ENCODE measurements around the gene EZR.

DNA sequence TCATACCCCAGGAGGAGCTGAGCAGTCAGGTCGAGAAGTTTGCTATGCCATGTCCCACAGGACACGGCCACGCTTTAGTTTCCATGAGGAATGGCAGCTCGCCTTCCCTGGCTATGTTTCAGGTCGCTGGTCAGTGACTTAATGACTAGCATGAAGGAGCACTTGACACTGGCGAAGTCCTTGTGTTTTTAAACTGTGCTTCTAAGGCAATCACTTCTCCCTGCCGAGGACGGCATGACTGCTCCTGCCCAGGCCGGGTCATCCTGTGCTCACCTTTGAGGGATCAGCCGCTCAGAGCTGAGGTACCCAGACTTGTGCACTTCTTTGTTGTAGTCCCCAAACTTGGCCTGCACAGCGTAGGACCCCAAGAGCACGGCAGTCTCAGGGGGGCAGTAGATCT is 34.1 kb downstream of the EZR start:
- TF ChIP-seq CTCF (IDR thresholded peaks at IDR 0.05) (no peak), POLR2AphosphoS5 (IDR thresholded peaks at IDR 0.05; ENCODE audit: low read depth, low read length) (no peak)
- TF ChIP-seq, protein P1, sequence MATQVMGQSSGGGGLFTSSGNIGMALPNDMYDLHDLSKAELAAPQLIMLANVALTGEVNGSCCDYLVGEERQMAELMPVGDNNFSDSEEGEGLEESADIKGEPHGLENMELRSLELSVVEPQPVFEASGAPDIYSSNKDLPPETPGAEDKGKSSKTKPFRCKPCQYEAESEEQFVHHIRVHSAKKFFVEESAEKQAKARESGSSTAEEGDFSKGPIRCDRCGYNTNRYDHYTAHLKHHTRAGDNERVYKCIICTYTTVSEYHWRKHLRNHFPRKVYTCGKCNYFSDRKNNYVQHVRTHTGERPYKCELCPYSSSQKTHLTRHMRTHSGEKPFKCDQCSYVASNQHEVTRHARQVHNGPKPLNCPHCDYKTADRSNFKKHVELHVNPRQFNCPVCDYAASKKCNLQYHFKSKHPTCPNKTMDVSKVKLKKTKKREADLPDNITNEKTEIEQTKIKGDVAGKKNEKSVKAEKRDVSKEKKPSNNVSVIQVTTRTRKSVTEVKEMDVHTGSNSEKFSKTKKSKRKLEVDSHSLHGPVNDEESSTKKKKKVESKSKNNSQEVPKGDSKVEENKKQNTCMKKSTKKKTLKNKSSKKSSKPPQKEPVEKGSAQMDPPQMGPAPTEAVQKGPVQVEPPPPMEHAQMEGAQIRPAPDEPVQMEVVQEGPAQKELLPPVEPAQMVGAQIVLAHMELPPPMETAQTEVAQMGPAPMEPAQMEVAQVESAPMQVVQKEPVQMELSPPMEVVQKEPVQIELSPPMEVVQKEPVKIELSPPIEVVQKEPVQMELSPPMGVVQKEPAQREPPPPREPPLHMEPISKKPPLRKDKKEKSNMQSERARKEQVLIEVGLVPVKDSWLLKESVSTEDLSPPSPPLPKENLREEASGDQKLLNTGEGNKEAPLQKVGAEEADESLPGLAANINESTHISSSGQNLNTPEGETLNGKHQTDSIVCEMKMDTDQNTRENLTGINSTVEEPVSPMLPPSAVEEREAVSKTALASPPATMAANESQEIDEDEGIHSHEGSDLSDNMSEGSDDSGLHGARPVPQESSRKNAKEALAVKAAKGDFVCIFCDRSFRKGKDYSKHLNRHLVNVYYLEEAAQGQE (IDR thresholded peaks at IDR 0.05; ENCODE audit: insufficient read depth in 1 of 2, low read depth in 2 of 2, low read length in 1 of 2), result no peak
